SK-N-SH (cell line): ENCODE data around the gene SLC25A21. TPM values are rescaled to one million over a fixed set of nuclear protein-coding genes. Genes with fewer than 3 reads are reported as not detected.

ENCODE experiments used
- CTCF ChIA-PET: fragments of 300-600, 350-600 bp; formaldehyde crosslinking; extraction: SDS; loops from one replicate; lab custom pipeline; 2021; lab: Yijun Ruan, JAX
- POLR2A ChIA-PET: fragments of 350-600 bp; sonication (Branson Sonifier 250); formaldehyde crosslinking; extraction: SDS; loops from one replicate; lab custom pipeline; 2020; ENCODE audit warnings: antibody characterized with exemption, inconsistent platforms; lab: Yijun Ruan, JAX
- DNase-seq: peaks from one replicate; pipeline ENCODE4 v3.0.0; 2012
- H2AFZ ChIP-seq: fragments of 200-600 bp; sonication (generic); 2 replicates; pipeline ENCODE4 v1.8.1; 2016; ENCODE audit warnings: antibody characterized with exemption, mild to moderate bottlenecking, low read depth
- H3F3A ChIP-seq: fragments of 200-600 bp; sonication (generic); replicated peaks from 2 replicates; pipeline ENCODE3; 2016; ENCODE audit warnings: antibody characterized with exemption, mild to moderate bottlenecking; ENCODE audit not compliant: insufficient read depth
- H3K27ac ChIP-seq, 2 experiments: fragments of 200-500 bp in 1 of 2; fragments of 200-600 bp in 1 of 2; sonication (Bioruptor generic) in 1 of 2; sonication (generic), shearing (Covaris generic) in 1 of 2; 2 replicates each; pipeline versions ENCODE4 v1.5.1 to v1.6.1; 2014 to 2016; ENCODE audit warnings: low read depth in 2 of 2, inconsistent platforms in 1 of 2, low read length in 1 of 2, mild to moderate bottlenecking in 1 of 2, mixed read lengths in 1 of 2
- H3K27me3 ChIP-seq: fragments of 200-600 bp; sonication (generic), shearing (Covaris generic); 2 replicates; pipeline ENCODE4 v1.6.1; 2016; ENCODE audit warnings: mixed run types; ENCODE audit not compliant: insufficient read depth
- H3K36me3 ChIP-seq, 2 experiments: fragments of 200-500 bp in 1 of 2; fragments of 200-600 bp in 1 of 2; sonication (Bioruptor generic) in 1 of 2; sonication (generic) in 1 of 2; replicated peaks in 1 of 2; 2 replicates each; pipeline versions ENCODE3 to v1.5.1; 2014 to 2016; ENCODE audit warnings: low read length in 1 of 2, mild to moderate bottlenecking in 1 of 2; ENCODE audit not compliant: insufficient read depth in 2 of 2, control insufficient read depth in 1 of 2
- H3K4me1 ChIP-seq, 2 experiments: fragments of 200-500 bp in 1 of 2; fragments of 200-600 bp in 1 of 2; sonication (Bioruptor generic) in 1 of 2; sonication (generic), shearing (Covaris generic) in 1 of 2; 2 replicates each; pipeline versions ENCODE4 v1.5.1 to v1.6.1; 2014 to 2016; ENCODE audit warnings: low read depth in 1 of 2, low read length in 1 of 2, mixed run types in 1 of 2; ENCODE audit not compliant: insufficient read depth in 2 of 2, control insufficient read depth in 1 of 2
- H3K4me2 ChIP-seq: fragments of 200-600 bp; sonication (generic), shearing (Covaris generic); 2 replicates; pipeline ENCODE4 v1.6.1; 2017; ENCODE audit warnings: mixed run types
- H3K4me3 ChIP-seq, 2 experiments: fragments of 200-500 bp in 1 of 2; fragments of 200-600 bp in 1 of 2; sonication (Bioruptor generic) in 1 of 2; sonication (generic), shearing (Covaris generic) in 1 of 2; 2 replicates each; pipeline versions ENCODE4 v1.5.1 to v1.8.1; 2014 to 2016; ENCODE audit warnings: low read depth in 2 of 2, inconsistent platforms in 1 of 2, low read length in 1 of 2, mild to moderate bottlenecking in 1 of 2, mixed read lengths in 1 of 2, moderate library complexity in 1 of 2
- H3K79me2 ChIP-seq: fragments of 200-600 bp; sonication (generic); 2 replicates; pipeline ENCODE4 v1.8.1; 2017; ENCODE audit warnings: mild to moderate bottlenecking; ENCODE audit not compliant: insufficient read depth
- H3K9ac ChIP-seq: fragments of 200-600 bp; sonication (generic); 2 replicates; pipeline ENCODE4 v1.6.1; 2017; ENCODE audit warnings: mixed run types
- H3K9me2 ChIP-seq: fragments of 200-600 bp; sonication (generic); 2 replicates; pipeline ENCODE4 v1.6.1; 2017; ENCODE audit warnings: mixed run types
- H3K9me3 ChIP-seq: fragments of 200-600 bp; sonication (generic); 2 replicates; pipeline ENCODE4 v1.6.1; 2017; ENCODE audit warnings: mixed run types, mild to moderate bottlenecking, moderate library complexity
- H4K20me1 ChIP-seq: fragments of 200-600 bp; sonication (generic); 2 replicates; pipeline ENCODE4 v1.6.1; 2017; ENCODE audit warnings: mild to moderate bottlenecking, mixed run types; ENCODE audit not compliant: insufficient read depth
- CTCF ChIP-seq: fragments of 200-600 bp; sonication (generic); IDR thresholded peaks from 2 replicates; pipeline ENCODE4 v1.6.1; 2017; ENCODE audit warnings: antibody characterized with exemption, mild to moderate bottlenecking, moderate library complexity
- EZH2phosphoT487 ChIP-seq: fragments of 200-600 bp; sonication (generic); IDR thresholded peaks from 2 replicates; pipeline ENCODE4 v1.6.1; 2017; ENCODE audit warnings: low read depth, mixed run types, mild to moderate bottlenecking, antibody characterized with exemption, moderate library complexity, borderline replicate concordance
- FOXJ3 ChIP-seq: sonication (generic); formaldehyde crosslinking; IDR thresholded peaks from 2 replicates; pipeline ENCODE4 v1.5.1; 2020; ENCODE audit warnings: mild to moderate bottlenecking, missing genetic modification reagents
- FOXM1 ChIP-seq: IDR thresholded peaks from 2 replicates; pipeline ENCODE4 v1.4.0; 2012; ENCODE audit warnings: low read depth, mild to moderate bottlenecking
- GATA2 ChIP-seq: sonication (generic); formaldehyde crosslinking; IDR thresholded peaks from 2 replicates; pipeline ENCODE4 v1.5.0; 2020; ENCODE audit warnings: mild to moderate bottlenecking, missing genetic modification reagents
- IRF3 ChIP-seq: fragments of 150-350 bp; IDR thresholded peaks from 2 replicates; pipeline ENCODE4 v1.6.1; 2016; ENCODE audit warnings: mild to moderate bottlenecking, low read depth, low read length
- JUND ChIP-seq: IDR thresholded peaks from 2 replicates; pipeline ENCODE4 v1.4.0; 2012
- MXI1 ChIP-seq: IDR thresholded peaks from 2 replicates; pipeline ENCODE4 v1.6.1; 2012; ENCODE audit warnings: mild to moderate bottlenecking, low read depth, low read length, improper control_type of control experiment
- NRF1 ChIP-seq: IDR thresholded peaks from 2 replicates; pipeline ENCODE4 v1.6.1; 2012; ENCODE audit warnings: low read depth, mild to moderate bottlenecking, low read length
- POLR2AphosphoS5 ChIP-seq: IDR thresholded peaks from 2 replicates; pipeline ENCODE4 v1.6.1; 2012; ENCODE audit warnings: low read depth, low read length
- RAD21 ChIP-seq: IDR thresholded peaks from 2 replicates; pipeline ENCODE4 v1.6.1; 2012; ENCODE audit warnings: mild to moderate bottlenecking, low read length
- RCOR1 ChIP-seq: fragments of 150-350 bp; IDR thresholded peaks from 2 replicates; pipeline ENCODE4 v1.6.1; 2017; ENCODE audit warnings: antibody characterized with exemption, low read length
- REST ChIP-seq: IDR thresholded peaks from 2 replicates; pipeline ENCODE4 v1.6.1; 2012; ENCODE audit warnings: mild to moderate bottlenecking, low read depth, low read length, moderate library complexity
- SIN3A ChIP-seq: IDR thresholded peaks from 2 replicates; pipeline ENCODE4 v1.6.1; 2012; ENCODE audit warnings: low read depth, mild to moderate bottlenecking, low read length, moderate library complexity, borderline replicate concordance
- SMC3 ChIP-seq: IDR thresholded peaks from 2 replicates; pipeline ENCODE4 v1.6.1; 2012; ENCODE audit warnings: low read depth, low read length, improper control_type of control experiment
- TCF12 ChIP-seq: IDR thresholded peaks from 2 replicates; pipeline ENCODE4 v1.4.0; 2012
- TEAD4 ChIP-seq: IDR thresholded peaks from 2 replicates; pipeline ENCODE4 v1.4.0; 2012; ENCODE audit warnings: mild to moderate bottlenecking, borderline replicate concordance; ENCODE audit not compliant: insufficient read depth
- YY1 ChIP-seq: IDR thresholded peaks from 2 replicates; pipeline ENCODE4 v1.4.0; 2012; ENCODE audit warnings: low read depth, mild to moderate bottlenecking
- WGBS: methylation state at CpG from one replicate; pipeline ENCODE4 v1.1.6; 2017; ENCODE audit warnings: low lambda C conversion rate; 5-methylcytosine and 5-hydroxymethylcytosine counted together
- polyA plus RNA-seq, 3 experiments: library from polyadenylated mRNA; depleted of rRNA; stranded (reverse); fragments of >200 nt; gene quantifications; 2 replicates each; pipeline ENCODE4 v1.2.3, GENCODE V29; 2012
- TF ChIP-seq, protein P1 (sequence below): IDR thresholded peaks from 2 replicates; pipeline ENCODE4 v1.4.0; 2012; ENCODE audit warnings: low read depth, borderline replicate concordance
- TF ChIP-seq, protein P2 (sequence below): IDR thresholded peaks from 2 replicates; pipeline ENCODE4; 2012
- TF ChIP-seq, protein P3 (sequence below): IDR thresholded peaks from 2 replicates; pipeline ENCODE4 v1.4.0; 2012; ENCODE audit warnings: low read depth

The SLC25A21 gene
- polyA plus RNA-seq, 1 of the 3 experiments (the other 2 are of a cell fraction): not detected

DNA sequence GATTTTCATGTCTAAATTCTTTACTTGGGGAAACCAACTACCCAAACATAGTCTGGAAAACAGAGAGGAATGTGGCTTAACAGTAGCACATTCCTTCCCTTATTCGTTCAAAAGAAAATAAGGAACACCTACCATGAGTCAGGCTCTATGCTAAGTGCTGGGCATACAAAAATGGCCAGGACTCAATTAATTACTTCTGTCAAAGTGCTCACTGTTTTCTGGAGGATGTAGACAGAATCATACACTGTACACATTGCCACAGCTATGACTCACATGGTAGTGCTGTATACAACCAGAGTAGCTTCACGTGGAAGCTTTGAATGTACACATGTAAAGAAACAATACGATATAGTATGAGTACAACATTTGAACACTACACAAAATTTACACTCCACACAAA lies 50.1 kb downstream of the SLC25A21 start (continued):
- TF ChIP-seq, protein P1, sequence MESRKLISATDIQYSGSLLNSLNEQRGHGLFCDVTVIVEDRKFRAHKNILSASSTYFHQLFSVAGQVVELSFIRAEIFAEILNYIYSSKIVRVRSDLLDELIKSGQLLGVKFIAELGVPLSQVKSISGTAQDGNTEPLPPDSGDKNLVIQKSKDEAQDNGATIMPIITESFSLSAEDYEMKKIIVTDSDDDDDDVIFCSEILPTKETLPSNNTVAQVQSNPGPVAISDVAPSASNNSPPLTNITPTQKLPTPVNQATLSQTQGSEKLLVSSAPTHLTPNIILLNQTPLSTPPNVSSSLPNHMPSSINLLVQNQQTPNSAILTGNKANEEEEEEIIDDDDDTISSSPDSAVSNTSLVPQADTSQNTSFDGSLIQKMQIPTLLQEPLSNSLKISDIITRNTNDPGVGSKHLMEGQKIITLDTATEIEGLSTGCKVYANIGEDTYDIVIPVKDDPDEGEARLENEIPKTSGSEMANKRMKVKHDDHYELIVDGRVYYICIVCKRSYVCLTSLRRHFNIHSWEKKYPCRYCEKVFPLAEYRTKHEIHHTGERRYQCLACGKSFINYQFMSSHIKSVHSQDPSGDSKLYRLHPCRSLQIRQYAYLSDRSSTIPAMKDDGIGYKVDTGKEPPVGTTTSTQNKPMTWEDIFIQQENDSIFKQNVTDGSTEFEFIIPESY: no peak

GRCh38 chr14:37118673-37119366 lies 53.6 kb downstream of the SLC25A21 start:
- H3K4me3 ChIP-seq: no peak overlapping the region
- no peak for TF ChIP-seq JUND
- TF ChIP-seq TCF12: no peak
- TF ChIP-seq REST: no peak
- TF ChIP-seq RAD21: no peak
- TF ChIP-seq, protein P2, sequence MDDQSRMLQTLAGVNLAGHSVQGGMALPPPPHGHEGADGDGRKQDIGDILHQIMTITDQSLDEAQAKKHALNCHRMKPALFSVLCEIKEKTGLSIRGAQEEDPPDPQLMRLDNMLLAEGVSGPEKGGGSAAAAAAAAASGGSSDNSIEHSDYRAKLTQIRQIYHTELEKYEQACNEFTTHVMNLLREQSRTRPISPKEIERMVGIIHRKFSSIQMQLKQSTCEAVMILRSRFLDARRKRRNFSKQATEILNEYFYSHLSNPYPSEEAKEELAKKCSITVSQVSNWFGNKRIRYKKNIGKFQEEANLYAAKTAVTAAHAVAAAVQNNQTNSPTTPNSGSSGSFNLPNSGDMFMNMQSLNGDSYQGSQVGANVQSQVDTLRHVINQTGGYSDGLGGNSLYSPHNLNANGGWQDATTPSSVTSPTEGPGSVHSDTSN: no peak
- TF ChIP-seq POLR2AphosphoS5: no peak
- no peak for TF ChIP-seq MXI1
- TF ChIP-seq CTCF: no peak
- TF ChIP-seq YY1: no peak
- TF ChIP-seq FOXM1: no peak
- no peak for TF ChIP-seq TEAD4
- TF ChIP-seq IRF3: no peak
- TF ChIP-seq EZH2phosphoT487: no peak
- TF ChIP-seq SIN3A: no peak
- TF ChIP-seq SMC3: no peak
- TF ChIP-seq, protein P3, sequence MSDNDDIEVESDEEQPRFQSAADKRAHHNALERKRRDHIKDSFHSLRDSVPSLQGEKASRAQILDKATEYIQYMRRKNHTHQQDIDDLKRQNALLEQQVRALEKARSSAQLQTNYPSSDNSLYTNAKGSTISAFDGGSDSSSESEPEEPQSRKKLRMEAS: no peak
- TF ChIP-seq NRF1: no peak
- no peak for TF ChIP-seq FOXJ3 (CRISPR knock-in tag)
- TF ChIP-seq RCOR1: no peak
- TF ChIP-seq GATA2 (CRISPR knock-in tag): no peak
- no peak overlapping the region for H3K9ac ChIP-seq
- H3K27me3 ChIP-seq: no peaks in the 10 kb centered on the region
- H3K27ac ChIP-seq: no peak overlapping the region
- no peak overlapping the region for H3K4me2 ChIP-seq
- ChIA-PET POLR2A (no interaction called here), CTCF (no interaction called here)
- DNase-seq: no peak
- 11% methylated on average over 3 of the region's 4 CpGs for WGBS
- H2AFZ ChIP-seq: no peak overlapping the region
- H3K9me3 ChIP-seq: no peaks in the 10 kb centered on the region
- no peaks in the 10 kb centered on the region for H4K20me1 ChIP-seq
- H3K79me2 ChIP-seq: no peaks in the 10 kb centered on the region
- no peaks in the 10 kb centered on the region for H3F3A ChIP-seq
- H3K36me3 ChIP-seq: no peaks in the 10 kb centered on the region
- H3K9me2 ChIP-seq: no peaks in the 10 kb centered on the region
- no peaks in the 10 kb centered on the region for H3K4me1 ChIP-seq
